K562 (cell line): ENCODE data around the gene PIGH. TPM values are rescaled to one million over a fixed set of nuclear protein-coding genes. Genes with fewer than 3 reads are reported as not detected.

Experiments
- ATAC-seq: fragments of 200-7000 bp; cut with Tn5 transposase; 3 replicates; pipeline ENCODE4 v1.9.1; 2020; ENCODE audit warnings: moderate library complexity
- BruUV-seq: library from RNA; stranded (reverse); fragments of 400-500 nt; replicated peaks from 2 replicates; lab custom pipeline; 2021; lab: Mats Ljungman, UMichigan
- CTCF ChIA-PET: fragments of 300-600 bp; formaldehyde crosslinking; extraction: SDS; loops from one replicate; lab custom pipeline; 2021; ENCODE audit warnings: low intra/inter-chr PET ratio; lab: Yijun Ruan, JAX
- POLR2A ChIA-PET: fragments of 300-600, 350-650 bp; sonication (Branson Sonifier 250); formaldehyde crosslinking; extraction: SDS; loops from one replicate; lab custom pipeline; 2021; ENCODE audit warnings: antibody characterized with exemption, inconsistent platforms; lab: Yijun Ruan, JAX
- DNase-seq, 4 experiments: peaks; one replicate each; pipeline versions ENCODE4 v3.0.0 to v3.0.0-alpha.2; 2011 to 2018; ENCODE audit warnings: low spot score in 3 of 4, mixed read lengths in 3 of 4; ENCODE audit errors: extremely low read depth in 1 of 4
- FAIRE-seq: peaks from 2 replicates; lab custom pipeline; 2011; peaks lifted over from hg19 to GRCh38; lab: Jason Lieb, UNC
- H2AFZ ChIP-seq: 2 replicates; pipeline ENCODE4 v1.6.0; 2011; ENCODE audit warnings: low read depth, low read length, control low read depth, inconsistent platforms
- H3K27ac ChIP-seq: fragments of 200-600 bp; 3 replicates; pipeline ENCODE4 v1.8.0; 2011; ENCODE audit warnings: low read depth, mild to moderate bottlenecking, control low read depth, inconsistent platforms, low read length, moderate library complexity, mixed read lengths; ENCODE audit errors: extremely low read depth
- H3K27me3 ChIP-seq, 2 experiments: fragments of 300-600 bp in 1 of 2; 2 replicates in 1 of 2; 3 replicates in 1 of 2; pipeline versions ENCODE4 v1.6.0 to v1.8.0; 2011; ENCODE audit warnings: inconsistent platforms in 2 of 2, low read length in 2 of 2, mild to moderate bottlenecking in 1 of 2, mixed read lengths in 1 of 2, moderate library complexity in 1 of 2; ENCODE audit not compliant: control insufficient read depth in 2 of 2, insufficient read depth in 2 of 2
- H3K36me3 ChIP-seq: fragments of 300-600 bp; 3 replicates; pipeline ENCODE4 v1.8.0; 2011; ENCODE audit warnings: mild to moderate bottlenecking, low read length, inconsistent platforms; ENCODE audit not compliant: control insufficient read depth, insufficient read depth
- H3K4me1 ChIP-seq, 2 experiments: fragments of 200-600 bp in 1 of 2; replicated peaks in 1 of 2; 2 replicates in 1 of 2; 3 replicates in 1 of 2; pipeline versions ENCODE4 v1.5.1 to v1.8.0; 2011; ENCODE audit warnings: inconsistent platforms in 2 of 2, low read length in 2 of 2, mild to moderate bottlenecking in 1 of 2, mixed read lengths in 1 of 2, moderate library complexity in 1 of 2; ENCODE audit not compliant: control insufficient read depth in 2 of 2, insufficient read depth in 2 of 2
- H3K4me2 ChIP-seq: 2 replicates; pipeline ENCODE4 v1.6.1; 2011; ENCODE audit warnings: low read length, control low read depth, inconsistent platforms, mixed read lengths; ENCODE audit not compliant: insufficient read depth
- H3K4me3 ChIP-seq: fragments of 200-600 bp; sonication (generic), shearing (Covaris generic); 2 replicates; pipeline ENCODE4 v1.5.1; 2016; ENCODE audit warnings: control low read depth, inconsistent platforms
- H3K79me2 ChIP-seq: fragments of 200-600 bp; 3 replicates; pipeline ENCODE4 v1.8.0; 2011; ENCODE audit warnings: low read length, inconsistent platforms; ENCODE audit not compliant: control insufficient read depth, insufficient read depth
- H3K9ac ChIP-seq, 2 experiments: 2 replicates each; pipeline versions ENCODE4 v1.6.0 to v1.6.1; 2011; ENCODE audit warnings: low read depth in 2 of 2, low read length in 2 of 2, control low read depth in 1 of 2, inconsistent platforms in 1 of 2, mild to moderate bottlenecking in 1 of 2, mixed read lengths in 1 of 2; ENCODE audit not compliant: insufficient read depth in 1 of 2
- H3K9me1 ChIP-seq: one replicate; pipeline ENCODE4 v1.6.0; 2011; ENCODE audit warnings: inconsistent platforms, mild to moderate bottlenecking, low read length, moderate library complexity; ENCODE audit not compliant: control insufficient read depth, insufficient read depth
- H3K9me3 ChIP-seq: replicated peaks from 2 replicates; pipeline ENCODE4 v1.5.1; 2011; ENCODE audit warnings: low read depth, low read length, inconsistent platforms; ENCODE audit not compliant: control insufficient read depth, insufficient read depth
- H4K20me1 ChIP-seq: replicated peaks from 2 replicates; pipeline ENCODE4 v1.6.1; 2011; ENCODE audit warnings: low read length, inconsistent platforms, mixed read lengths; ENCODE audit not compliant: control insufficient read depth, insufficient read depth
- ARID3A ChIP-seq: IDR thresholded peaks from 2 replicates; pipeline ENCODE4 v1.6.1; 2012; ENCODE audit warnings: low read depth, low read length, improper control_type of control experiment, borderline replicate concordance
- C11orf30 ChIP-seq: fragments of 450-650 bp; IDR thresholded peaks from 2 replicates; pipeline ENCODE4 v1.6.1; 2016; ENCODE audit warnings: low read depth, mild to moderate bottlenecking
- NFIC ChIP-seq: fragments of 450-650 bp; IDR thresholded peaks from 2 replicates; pipeline ENCODE4 v1.6.1; 2017; ENCODE audit warnings: mild to moderate bottlenecking, inconsistent platforms
- SIX5 ChIP-seq, 2 experiments: IDR thresholded peaks; 2 replicates each; pipeline ENCODE4 v1.6.1; 2011; ENCODE audit warnings: low read length in 2 of 2, borderline replicate concordance in 1 of 2, low read depth in 1 of 2, mild to moderate bottlenecking in 1 of 2, moderate library complexity in 1 of 2; ENCODE audit not compliant: insufficient read depth in 1 of 2
- SPI1 ChIP-seq: IDR thresholded peaks from 2 replicates; pipeline ENCODE4 v1.6.1; 2011; ENCODE audit warnings: low read depth, low read length, control low read depth, borderline replicate concordance
- ZC3H11A ChIP-seq: IDR thresholded peaks from 2 replicates; pipeline ENCODE4 v1.6.1; 2012; ENCODE audit warnings: low read depth, low read length, improper control_type of control experiment
- ZNF407 ChIP-seq: fragments of 450-650 bp; IDR thresholded peaks from 2 replicates; pipeline ENCODE4 v1.6.1; 2016; ENCODE audit warnings: low read depth
- WGBS: fragments of 100-300 bp; shearing (Covaris generic); methylation state at CpG from one replicate; pipeline ENCODE4 v1.1.6; 2016; ENCODE audit warnings: low coverage, mixed read lengths; ENCODE audit not compliant: insufficient coverage; ENCODE audit errors: missing lambda C conversion rate; 5-methylcytosine and 5-hydroxymethylcytosine counted together
- in situ Hi-C: fragments of 300-500 bp; cut with MboI; formaldehyde crosslinking; loops from 4 replicates; pipeline ENCODE4 v1.15.0; 2018; ENCODE audit warnings: inconsistent platforms, mixed read lengths
- intact Hi-C: fragments of 100-400 bp; cut with micrococcal nuclease; formaldehyde crosslinking; loops from 2 replicates; pipeline ENCODE4 v1.14.2; 2022
- polyA plus RNA-seq, 8 experiments: library from polyadenylated mRNA; depleted of rRNA in 4 of 8; stranded (reverse) in 5 of 8; unstranded in 3 of 8; fragments of >200 nt; fragmentation: Nextera tagmentation in 2 of 8; fragmentation: Illumina TruSeq in 1 of 8; extraction: Ambion mirVana in 2 of 8; extraction: Trizol in 1 of 8; gene quantifications; 2 replicates each; pipeline versions ENCODE4 v1.2.1 to v1.2.3, GENCODE V29; 2011 to 2014; ENCODE audit warnings: inconsistent platforms in 1 of 8, missing spikeins in 1 of 8
- total RNA-seq, 7 experiments: library from RNA; depleted of rRNA in 6 of 7; stranded (reverse); fragments of >200 nt in 6 of 7; fragmentation: Illumina TruSeq in 2 of 7; extraction: Trizol in 2 of 7; gene quantifications; 2 replicates each; pipeline versions ENCODE4 v1.2.1 to v1.2.3, GENCODE V29; 2011 to 2021; ENCODE audit warnings: low replicate concordance in 1 of 7

The PIGH gene
- total and polyA plus RNA-seq, 9 of the 15 experiments (the other 6 are each of a cell fraction or from before 2014, with no cell fraction given), result 21.1 to 53.4 (median 24.7) TPM

GRCh38 chr14:67559639-67560038 lies 40.4 kb downstream of the PIGH start:
- no TSS peak for BruUV-seq
- in situ Hi-C loops, result no loop called here
- POLR2A ChIA-PET, result no interaction called here

More at GRCh38 chr14:67559639-67560038, 40.4 kb downstream of the PIGH start:
- Histone ChIP-seq H3K4me1 (no peaks in the 10 kb centered on the region), H3K79me2 (no peaks in the 10 kb centered on the region), H3K36me3 (no peaks in the 10 kb centered on the region; the same call in 2 of the 3 replicates), H2AFZ (0 out of 2 replicates have a peak overlapping the region, but pooled peaks have one; percentile 24), H3K4me2 (no peak overlapping the region), H4K20me1 (no peaks in the 10 kb centered on the region), H3K9ac (no peak overlapping the region), H3K27ac (no peak overlapping the region), H3K4me3 (no peak overlapping the region), H3K9me3 (no peaks in the 10 kb centered on the region), H3K9me1 (no peaks in the 10 kb centered on the region), H3K27me3 (no peaks in the 10 kb centered on the region)
- peak; percentile 26; the same call in 1 of the 3 replicates for ATAC-seq
- no peak for DNase-seq
- CTCF ChIA-PET, result no interaction called here
- intact Hi-C loops, result no loop called here
- peak; percentile 41; the same call in 1 of the 2 replicates for TF ChIP-seq ZNF407
- no peak for TF ChIP-seq ZC3H11A
- peak; percentile 31; the same call in 1 of the 2 replicates for TF ChIP-seq NFIC
- TF ChIP-seq SPI1, result peak; percentile 91
- TF ChIP-seq C11orf30, result no peak
- TF ChIP-seq ARID3A, result no peak
- no peak for TF ChIP-seq SIX5 (IDR thresholded peaks at IDR 0.05; ENCODE audit: borderline replicate concordance in 1 of 2, insufficient read depth in 1 of 2, low read depth in 1 of 2, low read length in 2 of 2)
- WGBS, result 14% methylated on average over 1 of the region's 4 CpGs
- FAIRE-seq, result no peak
